Ovary (tissue), 9 donors: ENCODE measurements around the gene SOX12. TPM values are rescaled to one million over a fixed set of nuclear protein-coding genes. Genes with fewer than 3 reads are reported as not detected.

Experiments
- DNase-seq, 5 donors: peaks; one replicate each; pipeline ENCODE4 v3.0.0-alpha.2; 2019 to 2020
- H3K27ac ChIP-seq, 2 donors: fragments of 200-600 bp; one replicate each; pipeline versions ENCODE4 v1.5.1 to v1.8.0; 2019 to 2022
- H3K27me3 ChIP-seq: fragments of 200-600 bp; one replicate; pipeline ENCODE4 v1.8.0; 2022
- H3K36me3 ChIP-seq: fragments of 200-600 bp; sonication (generic); one replicate; pipeline ENCODE4 v1.5.1; 2019
- H3K4me1 ChIP-seq: one replicate; pipeline ENCODE4 v1.8.1; 2013; ENCODE audit warnings: mild to moderate bottlenecking, moderate library complexity; ENCODE audit not compliant: insufficient read depth
- H3K4me3 ChIP-seq: fragments of 200-600 bp; sonication (generic); one replicate; pipeline ENCODE4 v1.5.1; 2017
- H3K9me3 ChIP-seq, 2 donors: fragments of 200-600 bp in 1 of 2; sonication (generic) in 1 of 2; one replicate each; pipeline versions ENCODE4 v1.5.1 to v1.8.1; 2013 to 2019; ENCODE audit warnings: mild to moderate bottlenecking in 1 of 2, moderate library complexity in 1 of 2
- EP300 ChIP-seq: sonication (generic); formaldehyde crosslinking; IDR thresholded peaks from one replicate; pipeline ENCODE4 v1.6.1; 2017; ENCODE audit warnings: antibody characterized with exemption
- POLR2A ChIP-seq: fragments of 450-650 bp; IDR thresholded peaks from one replicate; pipeline ENCODE4 v1.6.1; 2017; ENCODE audit warnings: antibody characterized with exemption, mild to moderate bottlenecking, moderate library complexity
- WGBS, 3 donors: extraction: QIAGEN DNeasy Blood & Tissue Kit in 1 of 3; methylation state at CpG; one replicate each; pipeline versions ENCODE4 v1.1.5 to v1.1.7; 2013 to 2017; 5-methylcytosine and 5-hydroxymethylcytosine counted together
- intact Hi-C, 4 donors: fragments of 100-400 bp; cut with DNase I; formaldehyde crosslinking; loops; one replicate each; pipeline versions ENCODE4 v1.11.0 to v1.15.1; 2022 to 2023
- polyA plus RNA-seq, 2 donors: library from polyadenylated mRNA; stranded (reverse); fragments of 200-250 nt in 1 of 2; fragments of 350-450 nt in 1 of 2; fragmentation: Illumina TruSeq in 1 of 2; extraction: RNeasy Lipid Tissue Mini Kit (QIAGEN cat#74804) in 1 of 2; gene quantifications; one replicate each; pipeline ENCODE4 v1.2.3, GENCODE V29; 2013 to 2014
- total RNA-seq, 7 donors: library from RNA; depleted of rRNA in 2 of 7; stranded (reverse); fragments of >200 nt in 2 of 7; fragmentation: NEBNext Ultra II Directional in 3 of 7; extraction: Animal tissue kit (Norgen Biotek cat#: 25700) in 3 of 7; gene quantifications; one replicate each; pipeline versions ENCODE4 v1.1.0 to v1.2.4, GENCODE V29; 2016 to 2023
- TF ChIP-seq, protein P1 (sequence below), 3 donors: fragments of 450-650 bp in 2 of 3; fragments of 200-600 bp in 1 of 3; IDR thresholded peaks; one replicate each; pipeline versions ENCODE4 v1.5.1 to v1.8.0; 2016 to 2022; ENCODE audit warnings: antibody characterized with exemption in 3 of 3, mild to moderate bottlenecking in 1 of 3
- donor health status: DM: no; HTN: no; CAD: no; lungs with moderate emphysema.
- donor health status: DM: no; HTN: no; CAD: no.
- donor health status: Bipolar disorder and iron deficiency.
- donor health status: DM: yes; HTN: yes; CAD: no.
- donor health status: DM: no; HTN: no; CAD: no.
- donor health status: DM: yes; HTN: yes; CAD: no.

Gene SOX12
- total and polyA plus RNA-seq, 9 donors, result 4.1 to 34.1 (median 21.3) TPM

DNA sequence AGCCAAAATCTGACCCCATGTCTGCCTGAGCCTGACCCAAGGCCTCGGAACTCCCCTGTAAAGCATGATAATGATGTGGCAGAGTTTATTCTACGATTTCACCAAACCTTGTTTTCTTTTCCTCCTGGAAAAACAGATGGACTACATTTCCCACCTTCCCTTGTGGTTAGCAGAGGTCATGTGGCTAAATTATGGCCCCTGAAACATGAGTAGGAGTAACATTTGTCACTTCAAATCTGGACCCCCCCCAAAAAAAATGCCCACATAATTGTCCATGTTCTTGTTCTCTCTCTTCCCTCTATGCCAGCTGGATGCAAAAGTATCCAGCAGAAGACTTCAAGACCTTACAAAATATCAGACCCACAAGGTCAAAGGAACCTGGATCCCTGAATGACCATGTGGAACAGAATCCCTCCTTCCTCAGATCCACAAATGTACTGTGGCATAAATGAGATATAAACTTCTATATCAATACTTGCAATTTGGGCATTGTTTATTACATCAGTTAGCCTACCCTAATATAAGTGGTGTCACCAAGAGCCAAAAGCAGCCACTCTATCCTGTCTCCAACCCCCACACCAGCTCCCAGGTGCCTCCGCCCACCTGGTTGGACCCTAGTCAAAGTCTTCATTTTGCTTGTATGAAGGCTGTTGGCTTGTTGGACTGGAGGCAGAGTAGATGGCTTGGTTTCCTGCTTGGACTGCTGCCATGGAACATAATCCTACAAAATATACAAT is 36.2 kb upstream of the SOX12 start:
- no peaks in the 10 kb centered on the region for H3K4me1 ChIP-seq
- no peaks in the 10 kb centered on the region for H3K36me3 ChIP-seq
- WGBS, 3 donors, result 78 to 97% (median 84%) methylated on average over 3 of the region's 3 CpGs
- DNase-seq, result no peak
- no peaks in the 10 kb centered on the region for H3K27me3 ChIP-seq
- TF ChIP-seq POLR2A, result no peak
- no peak for TF ChIP-seq EP300
- H3K27ac ChIP-seq, result no peak overlapping the region
- no peaks in the 10 kb centered on the region for H3K9me3 ChIP-seq
- intact Hi-C loops, result loop anchor here in 2 of 4 donors (10.0 kb wide), 2 partner anchors 46 to 356 kb away; no protein-coding TSS in a partner anchor
- H3K4me3 ChIP-seq, result no peak overlapping the region

DNA sequence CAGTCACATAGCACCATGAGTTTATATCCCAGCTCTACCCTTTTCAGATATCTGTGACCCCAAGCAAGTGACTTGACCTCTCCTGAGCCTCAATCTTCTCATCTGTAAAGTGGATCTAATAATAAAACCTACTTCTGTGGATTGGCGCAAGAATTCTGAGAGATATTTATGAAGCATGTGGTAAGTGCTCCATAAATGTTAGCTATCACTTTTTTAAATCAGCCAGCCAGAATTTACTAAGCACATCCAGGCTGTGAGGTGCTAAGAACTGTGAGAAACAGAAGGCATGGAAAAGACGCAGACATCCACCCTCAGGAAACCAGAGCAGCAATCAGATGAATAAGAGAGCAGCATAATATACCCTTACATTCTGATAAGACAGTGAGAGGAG is 35.7 kb upstream of the SOX12 start:
- Histone ChIP-seq H3K4me3 (peak overlapping the region; percentile 66), H3K27me3 (no peaks in the 10 kb centered on the region), H3K27ac (peak overlapping the region in 1 of 2 donors; percentile 11), H3K4me1 (no peaks in the 10 kb centered on the region), H3K36me3 (no peaks in the 10 kb centered on the region), H3K9me3 (no peaks in the 10 kb centered on the region)
- no peak for TF ChIP-seq EP300
- TF ChIP-seq, protein P1, sequence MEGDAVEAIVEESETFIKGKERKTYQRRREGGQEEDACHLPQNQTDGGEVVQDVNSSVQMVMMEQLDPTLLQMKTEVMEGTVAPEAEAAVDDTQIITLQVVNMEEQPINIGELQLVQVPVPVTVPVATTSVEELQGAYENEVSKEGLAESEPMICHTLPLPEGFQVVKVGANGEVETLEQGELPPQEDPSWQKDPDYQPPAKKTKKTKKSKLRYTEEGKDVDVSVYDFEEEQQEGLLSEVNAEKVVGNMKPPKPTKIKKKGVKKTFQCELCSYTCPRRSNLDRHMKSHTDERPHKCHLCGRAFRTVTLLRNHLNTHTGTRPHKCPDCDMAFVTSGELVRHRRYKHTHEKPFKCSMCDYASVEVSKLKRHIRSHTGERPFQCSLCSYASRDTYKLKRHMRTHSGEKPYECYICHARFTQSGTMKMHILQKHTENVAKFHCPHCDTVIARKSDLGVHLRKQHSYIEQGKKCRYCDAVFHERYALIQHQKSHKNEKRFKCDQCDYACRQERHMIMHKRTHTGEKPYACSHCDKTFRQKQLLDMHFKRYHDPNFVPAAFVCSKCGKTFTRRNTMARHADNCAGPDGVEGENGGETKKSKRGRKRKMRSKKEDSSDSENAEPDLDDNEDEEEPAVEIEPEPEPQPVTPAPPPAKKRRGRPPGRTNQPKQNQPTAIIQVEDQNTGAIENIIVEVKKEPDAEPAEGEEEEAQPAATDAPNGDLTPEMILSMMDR (IDR thresholded peaks at IDR 0.05), result no peak
- 39 to 45% (median 43%) methylated on average over 2 of the region's 2 CpGs for WGBS, 3 donors
- intact Hi-C loops, result loop anchor here in 2 of 4 donors (10.0 kb wide), 2 partner anchors 45 to 355 kb away; no protein-coding TSS in a partner anchor
- DNase-seq, result no peak

DNA sequence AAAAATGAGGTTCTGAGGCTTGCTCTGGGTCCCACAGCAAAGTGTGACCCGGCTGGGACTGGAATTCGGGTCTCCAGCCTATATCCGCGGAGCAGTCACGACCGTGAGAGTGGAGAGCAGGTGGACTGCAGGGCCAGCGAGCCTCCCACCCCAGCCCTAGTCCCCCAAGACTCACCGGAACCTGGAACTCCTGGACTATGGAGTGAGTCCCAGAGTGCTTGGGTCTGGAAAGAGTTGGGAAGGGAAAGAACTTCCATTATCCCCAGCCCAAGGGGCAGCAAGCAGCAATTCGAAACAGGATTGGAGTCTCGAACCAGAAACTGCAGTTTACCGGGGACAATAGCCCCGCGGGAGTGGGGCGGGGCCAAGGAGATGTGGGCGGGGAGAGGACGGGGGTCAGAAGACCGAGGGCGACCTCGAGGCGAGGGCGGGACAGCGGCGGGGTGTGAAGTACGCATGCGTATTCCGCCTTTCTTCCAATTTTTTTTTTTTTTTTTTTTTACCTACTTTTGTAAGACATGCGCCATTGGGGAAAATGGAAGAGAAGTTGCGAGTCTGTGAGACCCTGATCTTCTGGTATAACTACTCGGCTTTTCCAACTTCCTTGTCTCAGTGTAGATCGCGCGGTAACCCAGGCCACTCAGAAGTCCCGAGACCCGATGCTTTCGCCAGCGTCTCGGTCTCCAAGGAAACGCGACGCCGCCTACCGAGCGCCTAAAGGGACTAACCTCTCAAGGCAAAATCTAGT is 35.1 kb upstream of the SOX12 start, which contains the start of gene C20orf96:
Gene C20orf96 (minus strand): TSS at position 667 of the 748 bp plus-strand sequence. CDS start 140 bp downstream, at position 527.
- WGBS, 3 donors, result 0 to 1% (median 0%) methylated on average over 43 of the region's 43 CpGs
- Histone ChIP-seq H3K4me3 (peak within 1 kb of the TSS; percentile 66), H3K27ac (peak within 1 kb of the TSS in 1 of 2 donors; percentile 51), H3K9me3 (no peaks in the 10 kb centered on the region), H3K36me3 (no peaks in the 10 kb centered on the region), H3K4me1 (no peaks in the 10 kb centered on the region), H3K27me3 (no peaks in the 10 kb centered on the region)
- no peak for TF ChIP-seq EP300
- no peak for TF ChIP-seq POLR2A
- TF ChIP-seq, protein P1 (IDR thresholded peaks at IDR 0.05), result peak; percentile 22 to 48 (median 44)
- DNase-seq, result peak; percentile 91 to 94 (median 92)
- intact Hi-C loops, result no loop called here

DNA sequence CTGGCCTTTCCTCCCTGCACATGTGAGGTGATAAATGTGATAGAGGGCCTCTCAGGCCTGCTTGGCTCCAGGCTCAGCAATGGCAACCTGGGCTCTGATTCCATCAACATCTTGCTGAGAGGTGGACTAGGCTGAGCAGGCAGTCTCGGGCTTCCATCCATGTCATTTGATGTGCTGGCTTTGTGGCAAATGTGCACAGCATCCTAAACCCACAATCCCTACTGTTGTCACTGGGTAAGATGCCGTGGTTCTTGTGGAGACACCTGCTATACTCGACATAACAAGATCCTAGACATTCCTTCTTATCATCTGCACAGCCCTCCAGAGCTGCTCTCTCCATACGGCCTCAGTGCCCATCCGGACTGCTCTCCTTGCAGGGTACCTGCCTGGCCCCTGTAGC is 30.8 kb upstream of the SOX12 start:
- no peak for TF ChIP-seq EP300
- TF ChIP-seq POLR2A, result no peak
- TF ChIP-seq, protein P1 (IDR thresholded peaks at IDR 0.05), result no peak
- Histone ChIP-seq H3K36me3 (no peaks in the 10 kb centered on the region), H3K4me1 (peaks cover 3% of the 10 kb centered on the region), H3K4me3 (no peak overlapping the region), H3K9me3 (no peaks in the 10 kb centered on the region), H3K27me3 (no peaks in the 10 kb centered on the region), H3K27ac (no peak overlapping the region)
- no peak for DNase-seq
- 89 to 94% (median 93%) methylated on average over 5 of the region's 5 CpGs for WGBS, 3 donors
- intact Hi-C loops, result no loop called here
